C4-2B (cell line): ENCODE data around the gene SREBF2.

Source experiments
- ZFX ChIP-seq: fragments of 450-650 bp; IDR thresholded peaks from 2 replicates; pipeline ENCODE4 v1.6.1; 2017
- TF ChIP-seq, protein P1 (sequence below): fragments of 450-650 bp; conservative IDR thresholded peaks from 2 replicates; pipeline ENCODE4 v1.5.1; 2017; ENCODE audit warnings: mild to moderate bottlenecking

DNA sequence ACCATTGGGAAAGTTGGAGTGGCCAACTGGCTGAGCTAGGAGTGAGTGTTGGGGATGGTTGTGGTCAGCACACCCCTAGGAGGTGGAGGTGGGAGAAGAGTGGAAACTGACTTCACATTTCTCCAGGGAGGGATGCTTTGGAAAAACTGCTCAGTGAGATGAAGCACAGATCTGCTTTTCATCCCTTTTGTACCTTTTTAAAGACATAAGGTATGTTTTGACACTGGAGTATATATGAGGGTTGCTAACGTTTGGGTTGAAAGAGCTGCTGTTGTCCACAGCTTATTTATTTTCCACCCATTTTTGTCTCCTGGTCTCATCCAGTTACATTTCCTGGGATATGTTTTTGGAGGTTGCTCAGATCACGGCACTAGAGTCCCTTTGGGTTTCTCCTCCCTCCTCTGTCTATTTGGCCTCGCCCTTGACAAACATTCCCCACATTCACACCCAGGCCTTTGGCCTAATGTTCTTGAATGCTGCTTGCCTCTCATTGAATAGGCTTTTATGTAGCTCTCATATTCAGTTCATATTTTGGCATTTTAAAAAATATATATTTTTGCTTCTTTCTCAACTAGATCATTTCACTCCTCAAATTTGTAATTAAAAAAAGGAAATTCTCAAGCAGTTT lies 8.3 kb downstream of the SREBF2 start:
- TF ChIP-seq, protein P1, sequence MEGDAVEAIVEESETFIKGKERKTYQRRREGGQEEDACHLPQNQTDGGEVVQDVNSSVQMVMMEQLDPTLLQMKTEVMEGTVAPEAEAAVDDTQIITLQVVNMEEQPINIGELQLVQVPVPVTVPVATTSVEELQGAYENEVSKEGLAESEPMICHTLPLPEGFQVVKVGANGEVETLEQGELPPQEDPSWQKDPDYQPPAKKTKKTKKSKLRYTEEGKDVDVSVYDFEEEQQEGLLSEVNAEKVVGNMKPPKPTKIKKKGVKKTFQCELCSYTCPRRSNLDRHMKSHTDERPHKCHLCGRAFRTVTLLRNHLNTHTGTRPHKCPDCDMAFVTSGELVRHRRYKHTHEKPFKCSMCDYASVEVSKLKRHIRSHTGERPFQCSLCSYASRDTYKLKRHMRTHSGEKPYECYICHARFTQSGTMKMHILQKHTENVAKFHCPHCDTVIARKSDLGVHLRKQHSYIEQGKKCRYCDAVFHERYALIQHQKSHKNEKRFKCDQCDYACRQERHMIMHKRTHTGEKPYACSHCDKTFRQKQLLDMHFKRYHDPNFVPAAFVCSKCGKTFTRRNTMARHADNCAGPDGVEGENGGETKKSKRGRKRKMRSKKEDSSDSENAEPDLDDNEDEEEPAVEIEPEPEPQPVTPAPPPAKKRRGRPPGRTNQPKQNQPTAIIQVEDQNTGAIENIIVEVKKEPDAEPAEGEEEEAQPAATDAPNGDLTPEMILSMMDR = no peak
- no peak for TF ChIP-seq ZFX
